ENCODE results near the gene KCNIP1.

GRCh38 chr5:170636206-170636605 lies 132.4 kb downstream of the KCNIP1 start:
- TF ChIP-seq CTCF (conservative IDR thresholded peaks at IDR 0.05; ENCODE audit: low read depth, low read length), result no peak
- no peak for TF ChIP-seq EZH2 (IDR thresholded peaks at IDR 0.05; ENCODE audit: low read length, unreplicated experiment)

Data from PC-3 (cell line).